Measurements from ENCODE around the gene FAM131A. TPM values are rescaled to one million over a fixed set of nuclear protein-coding genes. Genes with fewer than 3 reads are reported as not detected.

FAM131A gene
- total and polyA plus RNA-seq, 9 of the 15 experiments (the other 6 are each of a cell fraction or from before 2014, with no cell fraction given) = 0.48 to 11.1 (median 4.3) TPM

DNA sequence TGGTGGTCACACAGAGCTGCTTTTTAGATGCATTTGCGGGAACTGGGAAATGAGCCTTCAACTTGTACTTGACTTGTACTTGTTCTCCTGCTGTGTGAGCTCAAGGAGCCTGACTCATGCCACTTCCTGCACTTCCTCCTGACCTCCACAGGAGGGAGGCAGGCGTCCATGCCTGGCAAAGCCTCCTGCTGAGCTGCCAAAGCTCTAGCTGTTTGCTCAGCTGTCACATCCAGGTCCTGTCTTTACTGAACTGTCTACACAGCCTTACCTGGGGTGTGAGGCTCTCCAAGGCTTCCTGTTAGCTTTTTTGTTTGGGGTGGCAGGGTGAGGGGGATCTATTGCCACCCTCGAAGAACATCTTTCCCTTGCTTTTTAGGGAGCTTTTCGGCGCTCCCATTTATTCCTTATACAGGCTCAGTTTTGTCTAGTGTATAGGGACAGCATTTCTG lies 34.2 kb downstream of the FAM131A start (continued):
- TF ChIP-seq, protein P1, sequence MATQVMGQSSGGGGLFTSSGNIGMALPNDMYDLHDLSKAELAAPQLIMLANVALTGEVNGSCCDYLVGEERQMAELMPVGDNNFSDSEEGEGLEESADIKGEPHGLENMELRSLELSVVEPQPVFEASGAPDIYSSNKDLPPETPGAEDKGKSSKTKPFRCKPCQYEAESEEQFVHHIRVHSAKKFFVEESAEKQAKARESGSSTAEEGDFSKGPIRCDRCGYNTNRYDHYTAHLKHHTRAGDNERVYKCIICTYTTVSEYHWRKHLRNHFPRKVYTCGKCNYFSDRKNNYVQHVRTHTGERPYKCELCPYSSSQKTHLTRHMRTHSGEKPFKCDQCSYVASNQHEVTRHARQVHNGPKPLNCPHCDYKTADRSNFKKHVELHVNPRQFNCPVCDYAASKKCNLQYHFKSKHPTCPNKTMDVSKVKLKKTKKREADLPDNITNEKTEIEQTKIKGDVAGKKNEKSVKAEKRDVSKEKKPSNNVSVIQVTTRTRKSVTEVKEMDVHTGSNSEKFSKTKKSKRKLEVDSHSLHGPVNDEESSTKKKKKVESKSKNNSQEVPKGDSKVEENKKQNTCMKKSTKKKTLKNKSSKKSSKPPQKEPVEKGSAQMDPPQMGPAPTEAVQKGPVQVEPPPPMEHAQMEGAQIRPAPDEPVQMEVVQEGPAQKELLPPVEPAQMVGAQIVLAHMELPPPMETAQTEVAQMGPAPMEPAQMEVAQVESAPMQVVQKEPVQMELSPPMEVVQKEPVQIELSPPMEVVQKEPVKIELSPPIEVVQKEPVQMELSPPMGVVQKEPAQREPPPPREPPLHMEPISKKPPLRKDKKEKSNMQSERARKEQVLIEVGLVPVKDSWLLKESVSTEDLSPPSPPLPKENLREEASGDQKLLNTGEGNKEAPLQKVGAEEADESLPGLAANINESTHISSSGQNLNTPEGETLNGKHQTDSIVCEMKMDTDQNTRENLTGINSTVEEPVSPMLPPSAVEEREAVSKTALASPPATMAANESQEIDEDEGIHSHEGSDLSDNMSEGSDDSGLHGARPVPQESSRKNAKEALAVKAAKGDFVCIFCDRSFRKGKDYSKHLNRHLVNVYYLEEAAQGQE (IDR thresholded peaks at IDR 0.05; ENCODE audit: borderline replicate concordance) = peak; percentile 86
- TF ChIP-seq, protein P1 (CRISPR knock-in tag; IDR thresholded peaks at IDR 0.05; ENCODE audit: low read depth) = no peak
- TF ChIP-seq, protein P2, sequence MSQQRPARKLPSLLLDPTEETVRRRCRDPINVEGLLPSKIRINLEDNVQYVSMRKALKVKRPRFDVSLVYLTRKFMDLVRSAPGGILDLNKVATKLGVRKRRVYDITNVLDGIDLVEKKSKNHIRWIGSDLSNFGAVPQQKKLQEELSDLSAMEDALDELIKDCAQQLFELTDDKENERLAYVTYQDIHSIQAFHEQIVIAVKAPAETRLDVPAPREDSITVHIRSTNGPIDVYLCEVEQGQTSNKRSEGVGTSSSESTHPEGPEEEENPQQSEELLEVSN (IDR thresholded peaks at IDR 0.05; ENCODE audit: borderline replicate concordance in 1 of 2, extremely low read depth in 1 of 2, insufficient read depth in 1 of 2, insufficient read length in 1 of 2, low read depth in 1 of 2, low read length in 1 of 2, poor library complexity in 1 of 2, severe bottlenecking in 1 of 2) = no peak
- no peak for TF ChIP-seq FOXJ2 (tag; IDR thresholded peaks at IDR 0.05)
- peak; percentile 78; the same call in 1 of the 2 replicates for TF ChIP-seq POLR2AphosphoS2 (IDR thresholded peaks at IDR 0.05; ENCODE audit: low read length)
- TF ChIP-seq, protein P3, sequence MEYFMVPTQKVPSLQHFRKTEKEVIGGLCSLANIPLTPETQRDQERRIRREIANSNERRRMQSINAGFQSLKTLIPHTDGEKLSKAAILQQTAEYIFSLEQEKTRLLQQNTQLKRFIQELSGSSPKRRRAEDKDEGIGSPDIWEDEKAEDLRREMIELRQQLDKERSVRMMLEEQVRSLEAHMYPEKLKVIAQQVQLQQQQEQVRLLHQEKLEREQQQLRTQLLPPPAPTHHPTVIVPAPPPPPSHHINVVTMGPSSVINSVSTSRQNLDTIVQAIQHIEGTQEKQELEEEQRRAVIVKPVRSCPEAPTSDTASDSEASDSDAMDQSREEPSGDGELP (CRISPR knock-in tag; IDR thresholded peaks at IDR 0.05; ENCODE audit: borderline replicate concordance) = peak; percentile 92
- TF ChIP-seq ZNF583 (CRISPR knock-in tag; IDR thresholded peaks at IDR 0.05) = no peak
- TF ChIP-seq ZNF212 (CRISPR knock-in tag; IDR thresholded peaks at IDR 0.05) = no peak
- TF ChIP-seq NFE2 (IDR thresholded peaks at IDR 0.05; ENCODE audit: low read depth) = peak; percentile 53; the same call in 1 of the 2 replicates
- peak; percentile 55; the same call in 1 of the 2 replicates for TF ChIP-seq JUND (IDR thresholded peaks at IDR 0.05; ENCODE audit: borderline replicate concordance, low read depth, low read length)
- peak; percentile 50; the same call in 1 of the 3 replicates for TF ChIP-seq JUND (tag; IDR thresholded peaks at IDR 0.05; ENCODE audit: borderline replicate concordance, low read depth, low read length)
- TF ChIP-seq TBP (optimal IDR thresholded peaks at IDR 0.05; ENCODE audit: low read depth, low read length) = peak; percentile 31
- peak; percentile 23; the same call in 1 of the 2 replicates for TF ChIP-seq BHLHE40 (IDR thresholded peaks at IDR 0.05; ENCODE audit: low read length)
- no peak for TF ChIP-seq FOXK2 (conservative IDR thresholded peaks at IDR 0.05 in 1 of 2, IDR thresholded peaks at IDR 0.05 in 1 of 2; ENCODE audit: low read depth in 2 of 2)
- peak; percentile 74 for TF ChIP-seq SPI1 (IDR thresholded peaks at IDR 0.05; ENCODE audit: borderline replicate concordance, low read depth, low read length)
- TF ChIP-seq ILF3 (IDR thresholded peaks at IDR 0.05; ENCODE audit: borderline replicate concordance) = no peak
